ENCODE results near the gene TRERF1.

The TRERF1 gene

DNA sequence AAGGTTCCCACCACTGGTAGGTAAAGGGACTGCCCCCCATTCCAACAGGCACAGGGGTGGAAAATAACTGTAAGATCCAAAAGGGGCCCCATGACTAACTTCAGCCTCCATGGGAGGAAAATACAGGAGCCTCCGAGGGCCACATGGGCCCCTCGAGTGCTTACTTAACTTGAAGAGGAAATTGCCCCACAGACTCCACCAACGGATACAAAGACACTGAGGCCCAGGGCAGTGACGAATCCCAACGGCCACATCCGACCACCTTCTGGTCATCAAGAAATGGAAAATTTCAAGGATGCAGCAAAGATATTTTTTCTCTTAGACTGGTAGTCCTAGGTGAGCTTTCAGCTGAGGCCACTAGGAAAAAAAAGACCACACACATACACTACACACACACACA lies 118.1 kb downstream of the TRERF1 start:
- Histone ChIP-seq H3K9ac (ENCODE audit: low read length) (no peak overlapping the region), H2AFZ (ENCODE audit: low read length) (no peak overlapping the region), H4K20me1 (ENCODE audit: insufficient read depth, low read length) (no peaks in the 10 kb centered on the region), H3K9me2 (ENCODE audit: low read depth, low read length) (no peaks in the 10 kb centered on the region), H3K4me3 (ENCODE audit: low read depth, low read length, poor library complexity, severe bottlenecking) (no peak overlapping the region), H3K4me2 (ENCODE audit: low read length) (no peak overlapping the region), H3K27ac (ENCODE audit: low read depth, low read length, poor library complexity, severe bottlenecking) (no peak overlapping the region), H3K36me3 (ENCODE audit: insufficient read depth, low read length) (no peaks in the 10 kb centered on the region), H3K27me3 (ENCODE audit: insufficient read depth, low read length) (no peaks in the 10 kb centered on the region), H3K79me2 (ENCODE audit: insufficient read depth, low read length) (no peaks in the 10 kb centered on the region), H3K9me3 (ENCODE audit: low read length) (no peaks in the 10 kb centered on the region), H3F3A (ENCODE audit: insufficient read depth, low read length) (no peaks in the 10 kb centered on the region), H3K4me1 (ENCODE audit: insufficient read depth, low read length, severe bottlenecking) (no peaks in the 10 kb centered on the region)
- TF ChIP-seq EZH2 (IDR thresholded peaks at IDR 0.05; ENCODE audit: borderline replicate concordance, low read length), result no peak
- TF ChIP-seq CTCF (IDR thresholded peaks at IDR 0.05; ENCODE audit: low read length), result no peak

DNA sequence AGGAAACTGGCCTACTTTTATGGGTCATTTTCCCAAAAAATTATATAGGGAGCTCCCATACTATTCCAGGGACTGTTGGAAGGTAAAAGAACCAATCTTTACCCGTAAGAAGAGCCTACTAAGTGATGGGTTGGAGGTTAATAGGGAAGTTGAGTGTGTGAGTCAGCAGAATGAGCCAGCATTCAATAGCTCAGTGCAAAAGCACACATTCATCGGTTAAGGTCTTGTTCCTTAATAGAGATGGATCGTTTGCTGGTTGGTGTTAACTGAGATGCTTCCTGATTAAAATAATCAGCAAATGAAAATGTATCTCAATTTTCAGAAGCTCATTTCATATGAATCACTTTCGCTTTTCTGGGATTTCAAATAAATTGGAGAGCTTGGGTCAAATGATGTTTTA lies 118.8 kb downstream of the TRERF1 start:
- Histone ChIP-seq H4K20me1 (ENCODE audit: insufficient read depth, low read length) (no peaks in the 10 kb centered on the region), H3K4me2 (ENCODE audit: low read length) (no peak overlapping the region), H3K4me1 (ENCODE audit: insufficient read depth, low read length, severe bottlenecking) (no peaks in the 10 kb centered on the region), H3K27me3 (ENCODE audit: insufficient read depth, low read length) (no peaks in the 10 kb centered on the region), H3K36me3 (ENCODE audit: insufficient read depth, low read length) (no peaks in the 10 kb centered on the region), H3K4me3 (ENCODE audit: low read depth, low read length, poor library complexity, severe bottlenecking) (no peak overlapping the region), H2AFZ (ENCODE audit: low read length) (no peak overlapping the region), H3K9me3 (ENCODE audit: low read length) (no peaks in the 10 kb centered on the region), H3K27ac (ENCODE audit: low read depth, low read length, poor library complexity, severe bottlenecking) (no peak overlapping the region), H3K9ac (ENCODE audit: low read length) (no peak overlapping the region), H3K79me2 (ENCODE audit: insufficient read depth, low read length) (no peaks in the 10 kb centered on the region), H3K9me2 (ENCODE audit: low read depth, low read length) (no peaks in the 10 kb centered on the region), H3F3A (ENCODE audit: insufficient read depth, low read length) (no peaks in the 10 kb centered on the region)
- no peak for TF ChIP-seq EZH2 (IDR thresholded peaks at IDR 0.05; ENCODE audit: borderline replicate concordance, low read length)
- TF ChIP-seq CTCF (IDR thresholded peaks at IDR 0.05; ENCODE audit: low read length), result no peak

GRCh38 chr6:42331019-42331418 lies 120.7 kb downstream of the TRERF1 start:
- no peak overlapping the region for H3K4me2 ChIP-seq (ENCODE audit: low read length)
- H3F3A ChIP-seq (ENCODE audit: insufficient read depth, low read length), result no peaks in the 10 kb centered on the region
- H3K4me1 ChIP-seq (ENCODE audit: insufficient read depth, low read length, severe bottlenecking), result no peaks in the 10 kb centered on the region
- H3K9me3 ChIP-seq (ENCODE audit: low read length), result no peaks in the 10 kb centered on the region
- no peaks in the 10 kb centered on the region for H3K9me2 ChIP-seq (ENCODE audit: low read depth, low read length)
- H3K27ac ChIP-seq (ENCODE audit: low read depth, low read length, poor library complexity, severe bottlenecking), result no peak overlapping the region
- no peaks in the 10 kb centered on the region for H3K27me3 ChIP-seq (ENCODE audit: insufficient read depth, low read length)
- H2AFZ ChIP-seq (ENCODE audit: low read length), result no peak overlapping the region
- TF ChIP-seq CTCF (IDR thresholded peaks at IDR 0.05; ENCODE audit: low read length) (no peak), EZH2 (IDR thresholded peaks at IDR 0.05; ENCODE audit: borderline replicate concordance, low read length) (no peak)
- no peak overlapping the region for H3K9ac ChIP-seq (ENCODE audit: low read length)
- no peaks in the 10 kb centered on the region for H3K36me3 ChIP-seq (ENCODE audit: insufficient read depth, low read length)
- H4K20me1 ChIP-seq (ENCODE audit: insufficient read depth, low read length), result no peaks in the 10 kb centered on the region
- H3K79me2 ChIP-seq (ENCODE audit: insufficient read depth, low read length), result no peaks in the 10 kb centered on the region
- no peak overlapping the region for H3K4me3 ChIP-seq (ENCODE audit: low read depth, low read length, poor library complexity, severe bottlenecking)

Data from OCI-LY1 (cell line).